B cell (primary cell): ENCODE data around the gene GDF7. TPM values are rescaled to one million over a fixed set of nuclear protein-coding genes. Genes with fewer than 3 reads are reported as not detected.

Experiments
- ATAC-seq: fragments of 200-7000 bp; cut with Tn5 transposase; one replicate; pipeline ENCODE4 v1.10.0; 2021; ENCODE audit warnings: low read depth, mild to moderate bottlenecking, moderate number of reproducible peaks, moderate library complexity
- CTCF ChIA-PET: fragments of 350-600 bp; sonication (Branson Sonifier 250); formaldehyde crosslinking; loops from one replicate; lab custom pipeline; 2021; ENCODE audit warnings: antibody characterized with exemption, inconsistent platforms; lab: Charles Lee
- POLR2A ChIA-PET: fragments of 350-600 bp; sonication (Branson Sonifier 250); formaldehyde crosslinking; loops from one replicate; lab custom pipeline; 2021; ENCODE audit warnings: antibody characterized with exemption; lab: Charles Lee
- DNase-seq: peaks from one replicate; pipeline ENCODE4 v3.0.0; 2013
- H2AFZ ChIP-seq: 2 replicates; pipeline ENCODE4 v1.6.1; 2012; ENCODE audit warnings: mild to moderate bottlenecking, low read depth, low read length; ENCODE audit not compliant: insufficient read depth, poor library complexity, severe bottlenecking
- H3K27ac ChIP-seq, 2 donors: 1 replicate in 1 of 2; 2 replicates in 1 of 2; pipeline ENCODE4 v1.5.1; 2012 to 2013; ENCODE audit warnings: low read length in 2 of 2, mild to moderate bottlenecking in 2 of 2, moderate library complexity in 1 of 2
- H3K27me3 ChIP-seq, 4 experiments: fragments of 200-600 bp in 1 of 4; sonication (generic) in 1 of 4; replicated peaks in 1 of 4; 1 replicate in 2 of 4; 2 replicates in 2 of 4; pipeline versions ENCODE4 v1.6.1 to v1.7.0; 2013 to 2016; ENCODE audit warnings: low read length in 3 of 4, mild to moderate bottlenecking in 2 of 4, mixed read lengths in 1 of 4, moderate library complexity in 1 of 4; ENCODE audit not compliant: insufficient read depth in 4 of 4, control insufficient read depth in 3 of 4; ENCODE audit errors: control extremely low read depth in 1 of 4
- H3K36me3 ChIP-seq, 2 experiments: replicated peaks in 1 of 2; 1 replicate in 1 of 2; 2 replicates in 1 of 2; pipeline versions ENCODE4 v1.6.1 to v1.7.1; 2013; ENCODE audit warnings: low read length in 1 of 2; ENCODE audit not compliant: insufficient read depth in 2 of 2, control insufficient read depth in 1 of 2; ENCODE audit errors: control extremely low read depth in 1 of 2, extremely low read depth in 1 of 2
- H3K4me1 ChIP-seq, 2 donors: fragments of 200-600 bp in 1 of 2; sonication (generic) in 1 of 2; 1 replicate in 1 of 2; 2 replicates in 1 of 2; pipeline versions ENCODE4 v1.5.1 to v1.6.1; 2013 to 2017; ENCODE audit warnings: low read length in 2 of 2; ENCODE audit not compliant: control insufficient read depth in 2 of 2, insufficient read depth in 2 of 2
- H3K4me2 ChIP-seq: replicated peaks from 2 replicates; pipeline ENCODE3; 2012; ENCODE audit warnings: mild to moderate bottlenecking, low read depth, low read length; ENCODE audit not compliant: poor library complexity, severe bottlenecking
- H3K4me3 ChIP-seq, 5 experiments: fragments of 200-600 bp in 1 of 5; sonication (generic) in 1 of 5; 1 replicate in 3 of 5; 2 replicates in 2 of 5; pipeline versions ENCODE4 v1.5.1 to v1.7.0; 2011 to 2016; ENCODE audit warnings: low read length in 4 of 5, mild to moderate bottlenecking in 4 of 5, low read depth in 2 of 5, control low read depth in 1 of 5, moderate library complexity in 1 of 5; ENCODE audit not compliant: insufficient read depth in 1 of 5; ENCODE audit errors: control extremely low read depth in 1 of 5, extremely low read depth in 1 of 5
- H3K79me2 ChIP-seq: fragments of 200-600 bp; sonication (generic); one replicate; pipeline ENCODE4 v1.6.0; 2016; ENCODE audit warnings: low read length; ENCODE audit not compliant: control insufficient read depth, insufficient read depth
- H3K9ac ChIP-seq: fragments of 200-600 bp; sonication (generic); 2 replicates; pipeline ENCODE4 v1.6.1; 2017; ENCODE audit warnings: mild to moderate bottlenecking, low read length, moderate library complexity
- H3K9me3 ChIP-seq, 3 donors: one replicate each; pipeline versions ENCODE4 v1.6.1 to v1.7.1; 2013; ENCODE audit warnings: low read length in 2 of 3; ENCODE audit not compliant: control insufficient read depth in 2 of 3, insufficient read depth in 1 of 3; ENCODE audit errors: control extremely low read depth in 1 of 3
- H4K20me1 ChIP-seq: 2 replicates; pipeline ENCODE4 v1.6.0; 2012; ENCODE audit warnings: mild to moderate bottlenecking, low read length; ENCODE audit not compliant: insufficient read depth, control insufficient read depth, poor library complexity, severe bottlenecking
- H3K27ac Mint-ChIP-seq: one replicate; pipeline ENCODE4 v1.8.0; 2021; ENCODE audit warnings: mixed read lengths
- H3K27me3 Mint-ChIP-seq: one replicate; pipeline ENCODE4 v1.8.0; 2021; ENCODE audit warnings: mixed read lengths
- H3K4me1 Mint-ChIP-seq: one replicate; pipeline ENCODE4 v1.8.0; 2021; ENCODE audit warnings: mixed read lengths
- H3K4me3 Mint-ChIP-seq: one replicate; pipeline ENCODE4 v1.8.0; 2021; ENCODE audit warnings: mixed read lengths
- H3K9me3 Mint-ChIP-seq: one replicate; pipeline ENCODE4 v1.8.0; 2022; ENCODE audit warnings: mixed read lengths; ENCODE audit not compliant: insufficient read depth
- EZH2 ChIP-seq: IDR thresholded peaks from 2 replicates; pipeline ENCODE4 v1.6.1; 2012; ENCODE audit warnings: borderline replicate concordance, low read depth, mild to moderate bottlenecking, moderate library complexity, low read length; ENCODE audit not compliant: insufficient read depth, poor library complexity, severe bottlenecking
- WGBS: methylation state at CpG from one replicate; pipeline ENCODE4 v1.1.5; 2013; ENCODE audit warnings: missing lambda C conversion rate; ENCODE audit not compliant: insufficient coverage; 5-methylcytosine and 5-hydroxymethylcytosine counted together
- intact Hi-C: fragments of 100-400 bp; cut with micrococcal nuclease; formaldehyde crosslinking; loops from one replicate; pipeline ENCODE4 v1.10.0; 2022
- polyA plus RNA-seq: library from polyadenylated mRNA; depleted of rRNA; stranded (reverse); fragments of >200 nt; gene quantifications from 2 replicates; pipeline ENCODE4 v1.2.3, GENCODE V29; 2012
- total RNA-seq, 2 donors: library from RNA; stranded (reverse); fragments of 120-200 nt in 1 of 2; gene quantifications; 1 replicate in 1 of 2; 2 replicates in 1 of 2; pipeline versions ENCODE4 v1.2.3 to v1.2.4, GENCODE V29; 2013 to 2022
- TF ChIP-seq, protein P1 (sequence below): fragments of 200-600 bp; IDR thresholded peaks from one replicate; pipeline ENCODE4 v1.8.0; 2022; ENCODE audit warnings: antibody characterized with exemption, mild to moderate bottlenecking

Gene GDF7
- total and polyA plus RNA-seq, 2 donors (not counting 1 experiment from before 2014, with no cell fraction given): 7.0 to 15.3 TPM

GRCh38 chr2:20650877-20651730 is 15.8 kb upstream of the GDF7 start, which contains the start of gene HS1BP3:
TSS of gene HS1BP3 (minus strand) at chr2:20651098. CDS start at chr2:20651063, 35 bp downstream.
- H3K9me3 Mint-ChIP-seq: no peaks in the 10 kb centered on the region
- ChIA-PET CTCF (interaction anchor here (0.6 to 9.9 kb wide), 26 partner anchors 9 to 695 kb away, joined by 3 to 139 read pairs (median 4); partner anchors contain the start of genes GDF7, LDAH and RHOB), POLR2A (interaction anchor here (0.6 to 2.9 kb wide), 10 partner anchors 10 to 312 kb away, joined by 3 to 29 read pairs (median 4); partner anchors contain the start of genes GDF7 and RHOB)
- peak within 1 kb of the TSS; percentile 98 for H2AFZ ChIP-seq
- 2% methylated on average over 72 of the region's 72 CpGs for WGBS
- peaks cover 0 to 4% (median 0%) of the 10 kb centered on the region in 4 experiments for H3K27me3 ChIP-seq
- TF ChIP-seq, protein P1, sequence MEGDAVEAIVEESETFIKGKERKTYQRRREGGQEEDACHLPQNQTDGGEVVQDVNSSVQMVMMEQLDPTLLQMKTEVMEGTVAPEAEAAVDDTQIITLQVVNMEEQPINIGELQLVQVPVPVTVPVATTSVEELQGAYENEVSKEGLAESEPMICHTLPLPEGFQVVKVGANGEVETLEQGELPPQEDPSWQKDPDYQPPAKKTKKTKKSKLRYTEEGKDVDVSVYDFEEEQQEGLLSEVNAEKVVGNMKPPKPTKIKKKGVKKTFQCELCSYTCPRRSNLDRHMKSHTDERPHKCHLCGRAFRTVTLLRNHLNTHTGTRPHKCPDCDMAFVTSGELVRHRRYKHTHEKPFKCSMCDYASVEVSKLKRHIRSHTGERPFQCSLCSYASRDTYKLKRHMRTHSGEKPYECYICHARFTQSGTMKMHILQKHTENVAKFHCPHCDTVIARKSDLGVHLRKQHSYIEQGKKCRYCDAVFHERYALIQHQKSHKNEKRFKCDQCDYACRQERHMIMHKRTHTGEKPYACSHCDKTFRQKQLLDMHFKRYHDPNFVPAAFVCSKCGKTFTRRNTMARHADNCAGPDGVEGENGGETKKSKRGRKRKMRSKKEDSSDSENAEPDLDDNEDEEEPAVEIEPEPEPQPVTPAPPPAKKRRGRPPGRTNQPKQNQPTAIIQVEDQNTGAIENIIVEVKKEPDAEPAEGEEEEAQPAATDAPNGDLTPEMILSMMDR: peak; percentile 90
- TF ChIP-seq EZH2: no peak
- DNase-seq (peak; percentile 96), ATAC-seq (peak; percentile 96)
- peaks cover 41 to 49% of the 10 kb centered on the region in 2 donors for H3K4me1 ChIP-seq
- peaks cover 50% of the 10 kb centered on the region for H3K4me1 Mint-ChIP-seq
- H3K9me3 ChIP-seq: peaks cover 0 to 2% (median 0%) of the 10 kb centered on the region in 3 donors
- intact Hi-C loops: loop anchor here (1.0 to 5.0 kb wide), 8 partner anchors 10 to 750 kb away; partner anchors contain the start of genes LAPTM4A, LDAH, RHOB and TTC32
- H3K79me2 ChIP-seq: peaks cover 39% of the 10 kb centered on the region
- peak within 1 kb of the TSS; percentile 93 to 94 for H3K27ac ChIP-seq
- H3K27ac Mint-ChIP-seq: peak within 1 kb of the TSS; percentile 97
- H3K27me3 Mint-ChIP-seq: peaks cover 3% of the 10 kb centered on the region
- H3K9ac ChIP-seq: peak within 1 kb of the TSS; percentile 85
- H3K4me3 ChIP-seq: peak within 1 kb of the TSS; percentile 73 to 90 (median 81)
- H4K20me1 ChIP-seq: peaks cover 6% of the 10 kb centered on the region
- peak within 1 kb of the TSS; percentile 88 for H3K4me3 Mint-ChIP-seq
- H3K36me3 ChIP-seq: no peaks in the 10 kb centered on the region
- H3K4me2 ChIP-seq: peak within 1 kb of the TSS; percentile 95
